Transverse colon (tissue), 4 donors: ENCODE measurements around the gene CGB5. TPM values are rescaled to one million over a fixed set of nuclear protein-coding genes. Genes with fewer than 3 reads are reported as not detected.

ENCODE experiments used
- DNase-seq: peaks from one replicate; pipeline ENCODE4 v3.0.0-alpha.2; 2019
- H3K27ac ChIP-seq, 4 donors: fragments of 200-600 bp; sonication (generic); 2 replicates each; pipeline ENCODE4 v1.5.1; 2016 to 2018; ENCODE audit warnings: inconsistent platforms in 4 of 4
- H3K27me3 ChIP-seq: fragments of 200-600 bp; sonication (generic); 2 replicates; pipeline ENCODE4 v1.5.1; 2017; ENCODE audit warnings: inconsistent platforms
- H3K36me3 ChIP-seq, 4 donors: fragments of 200-600 bp; sonication (generic); 2 replicates each; pipeline ENCODE4 v1.5.1; 2017 to 2019; ENCODE audit warnings: inconsistent platforms in 4 of 4
- H3K4me1 ChIP-seq, 4 donors: fragments of 200-600 bp; sonication (generic); 2 replicates each; pipeline ENCODE4 v1.5.1; 2017 to 2020; ENCODE audit warnings: inconsistent platforms in 4 of 4
- H3K4me3 ChIP-seq, 4 donors: fragments of 200-600 bp; sonication (generic); 1 replicate in 1 of 4; 2 replicates in 3 of 4; pipeline versions ENCODE4 v1.5.1 to v1.6.1; 2017 to 2019; ENCODE audit warnings: inconsistent platforms in 4 of 4
- H3K9me3 ChIP-seq, 2 donors: fragments of 200-600 bp; sonication (generic); 2 replicates each; pipeline ENCODE4 v1.5.1; 2017 to 2019; ENCODE audit warnings: inconsistent platforms in 2 of 2
- CTCF ChIP-seq, 5 experiments: fragments of 200-600 bp in 3 of 5; fragments of 450-650 bp in 2 of 5; sonication (generic) in 3 of 5; IDR thresholded peaks; 1 replicate in 2 of 5; 2 replicates in 3 of 5; pipeline ENCODE4 v1.5.1; 2016 to 2017; ENCODE audit warnings: antibody characterized with exemption in 5 of 5, inconsistent platforms in 3 of 5, mild to moderate bottlenecking in 2 of 5, moderate library complexity in 1 of 5
- EP300 ChIP-seq: sonication (generic); formaldehyde crosslinking; IDR thresholded peaks from one replicate; pipeline ENCODE4 v1.6.1; 2017; ENCODE audit warnings: antibody characterized with exemption, low read depth
- POLR2A ChIP-seq: fragments of 450-650 bp; IDR thresholded peaks from one replicate; pipeline ENCODE4 v1.6.1; 2016; ENCODE audit warnings: antibody characterized with exemption, mild to moderate bottlenecking, moderate library complexity
- POLR2AphosphoS5 ChIP-seq, 3 donors: sonication (generic); formaldehyde crosslinking; IDR thresholded peaks; one replicate each; pipeline ENCODE4 v1.6.1; 2016; ENCODE audit warnings: antibody characterized with exemption in 3 of 3
- WGBS, 2 donors: methylation state at CpG; one replicate each; pipeline ENCODE4 v1.1.5; 2018; ENCODE audit warnings: low coverage in 1 of 2; 5-methylcytosine and 5-hydroxymethylcytosine counted together
- in situ Hi-C, 4 donors: fragments of 200-750 bp; cut with MboI; loops; one replicate each; pipeline versions ENCODE4 v1.15.0 to v1.15.1; 2017; ENCODE audit warnings: low sequenced_read_pairs in 3 of 4, low pct_ligation_motif_present in 1 of 4, low pct_unique_long_range_greater_than_20kb in 1 of 4
- intact Hi-C: fragments of 100-400 bp; cut with DNase I; formaldehyde crosslinking; loops from one replicate; pipeline ENCODE4 v1.15.1; 2023; ENCODE audit warnings: low total_unique reads
- total RNA-seq, 4 donors: library from RNA; depleted of rRNA; stranded (reverse); fragments of >200 nt; gene quantifications; one replicate each; pipeline ENCODE4 v1.1.0, GENCODE V29; 2016

CGB5 gene
- total RNA-seq, 4 donors from 2014 or later: not detected

GRCh38 chr19:49004133-49004532 lies 39.5 kb upstream of the CGB5 start:
- H3K27me3 ChIP-seq: no peaks in the 10 kb centered on the region
- H3K4me3 ChIP-seq: no peak overlapping the region
- in situ Hi-C loops (no loop called here), intact Hi-C loops (no loop called here)
- H3K9me3 ChIP-seq: no peaks in the 10 kb centered on the region
- DNase-seq: no peak
- no peaks in the 10 kb centered on the region for H3K4me1 ChIP-seq
- peaks cover 0 to 27% (median 5%) of the 10 kb centered on the region in 4 donors for H3K36me3 ChIP-seq
- 96% methylated on average over 15 of the region's 15 CpGs; no CpG with 5 or more reads in 1 of the 2 donors for WGBS, 2 donors
- TF ChIP-seq CTCF (IDR thresholded peaks at IDR 0.05) (no peak), POLR2AphosphoS5 (IDR thresholded peaks at IDR 0.05) (no peak), EP300 (no peak), POLR2A (no peak)
- H3K27ac ChIP-seq: no peak overlapping the region

- no peak for TF ChIP-seq POLR2AphosphoS5 (IDR thresholded peaks at IDR 0.05)
- no peak for TF ChIP-seq POLR2A
- no peak for TF ChIP-seq EP300
- TF ChIP-seq CTCF (IDR thresholded peaks at IDR 0.05): no peak
- no peak for DNase-seq
- H3K4me1 ChIP-seq: no peaks in the 10 kb centered on the region
- intact Hi-C loops (no loop called here), in situ Hi-C loops (no loop called here)
- WGBS, 2 donors: 94 to 97% methylated on average over 2 to 7 of the region's 7 CpGs
- H3K4me3 ChIP-seq: no peak overlapping the region
- H3K9me3 ChIP-seq: no peaks in the 10 kb centered on the region
- no peaks in the 10 kb centered on the region for H3K27me3 ChIP-seq
- no peak overlapping the region for H3K27ac ChIP-seq
- peaks cover 0 to 31% (median 8%) of the 10 kb centered on the region in 4 donors for H3K36me3 ChIP-seq
These were observed 38.6 kb upstream of the CGB5 start for GRCh38 chr19:49004964-49005614.

GRCh38 chr19:49006905-49007304 lies 36.7 kb upstream of the CGB5 start:
- Histone ChIP-seq H3K4me1 (no peaks in the 10 kb centered on the region), H3K27ac (no peak overlapping the region), H3K36me3 (peaks cover 0 to 33% (median 11%) of the 10 kb centered on the region in 4 donors), H3K9me3 (no peaks in the 10 kb centered on the region), H3K27me3 (no peaks in the 10 kb centered on the region), H3K4me3 (no peak overlapping the region)
- 97% methylated on average over 22 of the region's 22 CpGs; no CpG with 5 or more reads in 1 of the 2 donors for WGBS, 2 donors
- in situ Hi-C loops (no loop called here), intact Hi-C loops (no loop called here)
- TF ChIP-seq POLR2AphosphoS5 (IDR thresholded peaks at IDR 0.05): no peak
- no peak for TF ChIP-seq EP300
- no peak for TF ChIP-seq POLR2A
- TF ChIP-seq CTCF (IDR thresholded peaks at IDR 0.05): no peak
- DNase-seq: no peak

GRCh38 chr19:49009828-49010227 lies 33.8 kb upstream of the CGB5 start:
- no peaks in the 10 kb centered on the region for H3K27me3 ChIP-seq
- no peak overlapping the region for H3K4me3 ChIP-seq
- no peak for DNase-seq
- peaks cover 0 to 19% (median 9%) of the 10 kb centered on the region in 4 donors for H3K36me3 ChIP-seq
- intact Hi-C loops (no loop called here), in situ Hi-C loops (no loop called here)
- no peak overlapping the region for H3K27ac ChIP-seq
- 97% methylated on average over 18 of the region's 18 CpGs; no CpG with 5 or more reads in 1 of the 2 donors for WGBS, 2 donors
- no peaks in the 10 kb centered on the region for H3K9me3 ChIP-seq
- no peak for TF ChIP-seq CTCF (IDR thresholded peaks at IDR 0.05)
- TF ChIP-seq POLR2AphosphoS5 (IDR thresholded peaks at IDR 0.05): no peak
- TF ChIP-seq EP300: no peak
- no peak for TF ChIP-seq POLR2A
- no peaks in the 10 kb centered on the region for H3K4me1 ChIP-seq
